Loucy (cell line): ENCODE measurements around the gene CACNA2D3.
A peak's percentile ranks its signal among the peaks of the same experiment; 100 is the strongest.

Source experiments
- H2AFZ ChIP-seq: fragments of 200-600 bp; sonication (generic); 2 replicates; pipeline ENCODE4 v1.6.0; 2016; ENCODE audit warnings: antibody characterized with exemption, mild to moderate bottlenecking, low read length, moderate library complexity
- H3F3A ChIP-seq: fragments of 200-600 bp; 2 replicates; pipeline ENCODE4 v1.6.0; 2016; ENCODE audit warnings: antibody characterized with exemption, low read depth, mild to moderate bottlenecking
- H3K27me3 ChIP-seq: fragments of 200-600 bp; sonication (generic); 2 replicates; pipeline ENCODE4 v1.6.1; 2014; ENCODE audit warnings: low read length, mild to moderate bottlenecking; ENCODE audit not compliant: insufficient read depth, poor library complexity, severe bottlenecking
- H3K36me3 ChIP-seq: fragments of 200-600 bp; sonication (generic); 2 replicates; pipeline ENCODE4 v1.6.1; 2016; ENCODE audit warnings: low read length; ENCODE audit not compliant: insufficient read depth
- H3K4me1 ChIP-seq: fragments of 200-600 bp; sonication (generic); 2 replicates; pipeline ENCODE4 v1.5.1; 2014; ENCODE audit warnings: low read length, mild to moderate bottlenecking; ENCODE audit not compliant: insufficient read depth, poor library complexity, severe bottlenecking
- H3K4me2 ChIP-seq: fragments of 200-600 bp; sonication (generic); 2 replicates; pipeline ENCODE4 v1.6.0; 2014; ENCODE audit warnings: antibody characterized with exemption, low read length, low read depth, mild to moderate bottlenecking; ENCODE audit not compliant: poor library complexity, severe bottlenecking
- H3K4me3 ChIP-seq: fragments of 200-600 bp; sonication (generic); 2 replicates; pipeline ENCODE4 v1.5.1; 2014; ENCODE audit warnings: low read length, mild to moderate bottlenecking, mixed read lengths; ENCODE audit not compliant: poor library complexity, severe bottlenecking
- H3K79me2 ChIP-seq: fragments of 200-600 bp; sonication (generic); 2 replicates; pipeline ENCODE4 v1.6.1; 2014; ENCODE audit warnings: low read length; ENCODE audit not compliant: insufficient read depth
- H3K9ac ChIP-seq: fragments of 200-600 bp; sonication (generic); 2 replicates; pipeline ENCODE4 v1.6.0; 2014; ENCODE audit warnings: mild to moderate bottlenecking, low read depth, low read length, moderate library complexity; ENCODE audit not compliant: poor library complexity, severe bottlenecking
- H3K9me2 ChIP-seq: fragments of 200-600 bp; sonication (generic); replicated peaks from 2 replicates; pipeline ENCODE4 v1.6.1; 2016; ENCODE audit warnings: low read depth, low read length, mixed read lengths
- H3K9me3 ChIP-seq: fragments of 200-600 bp; sonication (generic); 2 replicates; pipeline ENCODE4 v1.6.1; 2014; ENCODE audit warnings: mild to moderate bottlenecking, antibody characterized with exemption, low read length, low read depth; ENCODE audit not compliant: insufficient read depth
- H4K20me1 ChIP-seq: fragments of 200-600 bp; sonication (generic); 2 replicates; pipeline ENCODE4 v1.6.0; 2014; ENCODE audit warnings: antibody characterized with exemption, low read length, mild to moderate bottlenecking; ENCODE audit not compliant: insufficient read depth, poor library complexity, severe bottlenecking
- EZH2phosphoT487 ChIP-seq: fragments of 200-600 bp; IDR thresholded peaks from 2 replicates; pipeline ENCODE4 v1.6.1; 2018; ENCODE audit warnings: antibody characterized with exemption, mild to moderate bottlenecking, moderate library complexity, borderline replicate concordance
- TF ChIP-seq, protein P1 (sequence below): fragments of 200-600 bp; sonication (generic); conservative IDR thresholded peaks from 2 replicates; pipeline ENCODE4 v1.5.1; 2014; ENCODE audit warnings: mild to moderate bottlenecking, antibody characterized with exemption, low read length

CACNA2D3 gene

DNA sequence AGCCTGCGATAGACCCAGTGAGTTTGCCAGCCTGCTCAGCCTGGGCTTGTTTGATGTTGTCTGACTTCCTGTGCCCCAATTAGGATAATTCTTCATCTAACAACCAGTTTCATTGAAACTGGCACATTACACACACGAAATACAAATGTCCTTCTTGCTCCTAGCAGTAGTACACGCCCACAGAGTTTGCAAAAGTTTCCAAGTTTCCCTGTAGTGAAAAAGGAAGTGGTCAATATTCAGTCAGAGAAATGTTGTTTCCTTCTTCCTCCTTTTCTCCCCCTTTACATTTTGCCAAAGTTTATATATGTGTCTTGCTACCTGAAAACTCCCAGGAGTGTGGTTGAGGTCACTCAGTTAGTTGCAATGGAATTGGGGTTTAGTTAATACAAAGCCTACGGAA lies 863.9 kb downstream of the CACNA2D3 start:
- Histone ChIP-seq H2AFZ (peak overlapping the region; percentile 20; the same call in 1 of the 2 replicates), H3K36me3 (no peaks in the 10 kb centered on the region), H3K27me3 (no peaks in the 10 kb centered on the region), H4K20me1 (no peaks in the 10 kb centered on the region), H3K4me2 (peak overlapping the region; percentile 8), H3K4me3 (no peak overlapping the region), H3K79me2 (no peaks in the 10 kb centered on the region), H3F3A (no peaks in the 10 kb centered on the region), H3K9me3 (no peaks in the 10 kb centered on the region), H3K9me2 (no peaks in the 10 kb centered on the region), H3K9ac (no peak overlapping the region), H3K4me1 (peaks cover 35% of the 10 kb centered on the region)
- no peak for TF ChIP-seq EZH2phosphoT487
- TF ChIP-seq, protein P1, sequence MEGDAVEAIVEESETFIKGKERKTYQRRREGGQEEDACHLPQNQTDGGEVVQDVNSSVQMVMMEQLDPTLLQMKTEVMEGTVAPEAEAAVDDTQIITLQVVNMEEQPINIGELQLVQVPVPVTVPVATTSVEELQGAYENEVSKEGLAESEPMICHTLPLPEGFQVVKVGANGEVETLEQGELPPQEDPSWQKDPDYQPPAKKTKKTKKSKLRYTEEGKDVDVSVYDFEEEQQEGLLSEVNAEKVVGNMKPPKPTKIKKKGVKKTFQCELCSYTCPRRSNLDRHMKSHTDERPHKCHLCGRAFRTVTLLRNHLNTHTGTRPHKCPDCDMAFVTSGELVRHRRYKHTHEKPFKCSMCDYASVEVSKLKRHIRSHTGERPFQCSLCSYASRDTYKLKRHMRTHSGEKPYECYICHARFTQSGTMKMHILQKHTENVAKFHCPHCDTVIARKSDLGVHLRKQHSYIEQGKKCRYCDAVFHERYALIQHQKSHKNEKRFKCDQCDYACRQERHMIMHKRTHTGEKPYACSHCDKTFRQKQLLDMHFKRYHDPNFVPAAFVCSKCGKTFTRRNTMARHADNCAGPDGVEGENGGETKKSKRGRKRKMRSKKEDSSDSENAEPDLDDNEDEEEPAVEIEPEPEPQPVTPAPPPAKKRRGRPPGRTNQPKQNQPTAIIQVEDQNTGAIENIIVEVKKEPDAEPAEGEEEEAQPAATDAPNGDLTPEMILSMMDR, result no peak

DNA sequence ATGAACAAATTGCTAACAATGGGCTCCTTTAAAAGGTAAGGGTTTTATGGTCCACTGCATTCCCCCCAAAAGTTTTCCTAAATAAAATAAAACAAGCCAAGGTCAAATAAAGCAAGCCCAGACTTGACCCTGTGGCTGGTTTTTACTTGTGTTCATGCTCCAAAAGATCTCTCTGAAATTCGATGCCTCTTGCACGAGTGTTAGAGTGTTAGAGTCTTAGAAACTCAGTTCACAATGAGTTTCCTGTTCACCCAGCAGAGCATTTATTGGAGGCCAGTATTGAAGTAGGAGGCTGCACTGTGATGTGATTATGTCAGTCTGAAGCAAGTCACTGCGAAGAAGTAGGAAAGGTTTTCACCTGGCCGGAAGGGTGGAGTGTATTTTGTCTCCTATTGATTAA lies 865.4 kb downstream of the CACNA2D3 start:
- peak overlapping the region; percentile 62 for H3K9ac ChIP-seq
- peak overlapping the region; percentile 3; the same call in 1 of the 2 replicates for H2AFZ ChIP-seq
- H3K79me2 ChIP-seq, result no peaks in the 10 kb centered on the region
- no peaks in the 10 kb centered on the region for H3K27me3 ChIP-seq
- no peaks in the 10 kb centered on the region for H3K9me3 ChIP-seq
- no peak for TF ChIP-seq EZH2phosphoT487
- TF ChIP-seq, protein P1, result no peak
- H3F3A ChIP-seq, result no peaks in the 10 kb centered on the region
- H3K4me2 ChIP-seq, result peak overlapping the region; percentile 41
- H3K4me3 ChIP-seq, result no peak overlapping the region
- peaks cover 48% of the 10 kb centered on the region for H3K4me1 ChIP-seq
- no peaks in the 10 kb centered on the region for H3K9me2 ChIP-seq
- H4K20me1 ChIP-seq, result no peaks in the 10 kb centered on the region
- no peaks in the 10 kb centered on the region for H3K36me3 ChIP-seq

DNA sequence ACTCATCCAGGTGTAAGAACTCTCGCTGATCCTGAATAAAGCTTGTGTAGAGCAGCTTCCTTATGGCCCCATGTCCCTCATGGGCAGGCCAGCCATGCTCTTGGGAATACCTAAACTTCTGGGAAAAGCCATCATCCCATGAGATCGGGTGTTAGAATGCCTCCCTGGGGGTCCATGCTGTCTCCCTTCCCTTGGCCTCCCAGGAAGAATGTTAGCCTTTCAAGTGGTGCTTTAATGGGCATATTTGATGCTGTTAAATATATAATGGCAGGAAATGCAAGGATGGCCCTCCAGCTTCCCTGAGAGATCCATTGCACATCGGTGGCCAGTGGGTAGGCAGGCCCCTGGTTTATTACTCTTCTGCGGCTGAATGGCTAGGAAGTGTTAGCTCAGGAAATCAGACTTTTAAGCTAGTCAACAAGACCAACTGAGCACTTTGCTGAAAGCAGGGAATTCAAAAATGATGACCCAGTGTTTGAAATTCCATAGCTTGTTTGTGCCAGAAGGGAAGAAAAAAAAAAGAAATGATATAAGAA lies 866.0 kb downstream of the CACNA2D3 start:
- Histone ChIP-seq H3F3A (no peaks in the 10 kb centered on the region), H3K4me1 (peaks cover 49% of the 10 kb centered on the region), H3K9me3 (no peaks in the 10 kb centered on the region), H3K9ac (peak overlapping the region; percentile 62), H4K20me1 (no peaks in the 10 kb centered on the region), H2AFZ (no peak overlapping the region), H3K4me2 (peak overlapping the region; percentile 41), H3K27me3 (no peaks in the 10 kb centered on the region), H3K4me3 (no peak overlapping the region), H3K79me2 (no peaks in the 10 kb centered on the region), H3K36me3 (no peaks in the 10 kb centered on the region), H3K9me2 (no peaks in the 10 kb centered on the region)
- TF ChIP-seq, protein P1, result no peak
- TF ChIP-seq EZH2phosphoT487, result no peak
